GM12878 (cell line): Measurements from ENCODE around the gene CAV2. TPM values are rescaled to one million over a fixed set of nuclear protein-coding genes. Genes with fewer than 3 reads are reported as not detected.

Experiments
- ATAC-seq: fragments of 200-7000 bp; cut with Tn5 transposase; 3 replicates; pipeline ENCODE4 v1.9.1; 2020; ENCODE audit warnings: mild to moderate bottlenecking, moderate library complexity
- BruUV-seq: library from RNA; stranded (reverse); fragments of 400-500 nt; replicated peaks from 2 replicates; lab custom pipeline; 2021; lab: Mats Ljungman, UMichigan
- CTCF ChIA-PET: fragments of 300-600 bp; sonication (Branson Sonifier 250); formaldehyde crosslinking; extraction: SDS; loops from one replicate; lab custom pipeline; 2021; ENCODE audit warnings: inconsistent platforms; lab: Yijun Ruan, JAX
- POLR2A ChIA-PET: fragments of 350-600 bp; formaldehyde crosslinking; extraction: SDS; loops from one replicate; lab custom pipeline; 2021; ENCODE audit warnings: inconsistent platforms; lab: Charles Lee
- RAD21 ChIA-PET: fragments of 300-600 bp; sonication (Branson Sonifier 250); formaldehyde crosslinking; loops from one replicate; lab custom pipeline; 2023; ENCODE audit warnings: antibody characterized with exemption; ENCODE audit not compliant: unreplicated experiment; lab: Charles Lee
- SMC1A ChIA-PET: fragments of 300-600 bp; sonication (Branson Sonifier 250); formaldehyde crosslinking; loops from one replicate; lab custom pipeline; 2023; ENCODE audit not compliant: unreplicated experiment, uncharacterized antibody; lab: Charles Lee
- DNase-seq: peaks from one replicate; pipeline ENCODE4 v3.0.0-alpha.2; 2011; ENCODE audit warnings: low read depth, low spot score
- FAIRE-seq: peaks from 3 replicates; lab custom pipeline; 2011; peaks lifted over from hg19 to GRCh38; lab: Jason Lieb, UNC
- H2AFZ ChIP-seq: 2 replicates; pipeline ENCODE4 v1.6.0; 2011; ENCODE audit warnings: low read depth, low read length, control low read depth; ENCODE audit not compliant: control insufficient read depth
- H3K27ac ChIP-seq: 2 replicates; pipeline ENCODE4 v1.5.1; 2011; ENCODE audit warnings: control low read depth; ENCODE audit not compliant: control insufficient read depth, insufficient read depth
- H3K27me3 ChIP-seq, 2 experiments: replicated peaks in 1 of 2; 2 replicates each; pipeline versions ENCODE4 v1.6.0 to v1.6.1; 2011; ENCODE audit warnings: low read length in 1 of 2; ENCODE audit not compliant: control insufficient read depth in 2 of 2, insufficient read depth in 2 of 2
- H3K36me3 ChIP-seq, 2 experiments: 2 replicates each; pipeline ENCODE4 v1.5.1; 2011; ENCODE audit warnings: low read length in 1 of 2; ENCODE audit not compliant: control insufficient read depth in 2 of 2, insufficient read depth in 2 of 2
- H3K4me1 ChIP-seq: 2 replicates; pipeline ENCODE4 v1.6.1; 2011; ENCODE audit warnings: mild to moderate bottlenecking, low read length, moderate library complexity, mixed read lengths; ENCODE audit not compliant: control insufficient read depth, insufficient read depth
- H3K4me2 ChIP-seq: 2 replicates; pipeline ENCODE4 v1.6.0; 2011; ENCODE audit warnings: control low read depth; ENCODE audit not compliant: control insufficient read depth, insufficient read depth
- H3K4me3 ChIP-seq: fragments of 200-600 bp; sonication (generic); 2 replicates; pipeline ENCODE4 v1.5.1; 2016
- H3K79me2 ChIP-seq: 2 replicates; pipeline ENCODE4 v1.6.0; 2011; ENCODE audit warnings: low read length; ENCODE audit not compliant: control insufficient read depth, insufficient read depth
- H3K9ac ChIP-seq: 2 replicates; pipeline ENCODE4 v1.8.0; 2011; ENCODE audit warnings: low read length, control low read depth, mixed read lengths; ENCODE audit not compliant: control insufficient read depth, insufficient read depth
- H3K9me3 ChIP-seq: replicated peaks from 3 replicates; pipeline ENCODE4 v1.5.1; 2011; ENCODE audit warnings: mild to moderate bottlenecking, low read length; ENCODE audit not compliant: control insufficient read depth, insufficient read depth
- H4K20me1 ChIP-seq: 2 replicates; pipeline ENCODE4 v1.6.0; 2011; ENCODE audit not compliant: control insufficient read depth, insufficient read depth
- ATF2 ChIP-seq: IDR thresholded peaks from 2 replicates; pipeline ENCODE4 v1.6.1; 2012; ENCODE audit warnings: low read length, inconsistent platforms
- BACH1 ChIP-seq: fragments of 450-650 bp; IDR thresholded peaks from 2 replicates; pipeline ENCODE4 v1.6.1; 2017; ENCODE audit warnings: mild to moderate bottlenecking, borderline replicate concordance
- BRCA1 ChIP-seq: IDR thresholded peaks from 2 replicates; pipeline ENCODE4 v1.6.1; 2011; ENCODE audit warnings: low read depth, low read length, improper control_type of control experiment
- CTCF ChIP-seq, 3 experiments: IDR thresholded peaks in 2 of 3; conservative IDR thresholded peaks in 1 of 3; 2 replicates each; pipeline ENCODE4 v1.5.1; 2011; ENCODE audit warnings: low read depth in 3 of 3, low read length in 3 of 3, mild to moderate bottlenecking in 3 of 3, control low read depth in 2 of 3, moderate library complexity in 2 of 3, inconsistent platforms in 1 of 3, mixed read lengths in 1 of 3; ENCODE audit not compliant: control insufficient read depth in 2 of 3, insufficient read depth in 1 of 3; ENCODE audit errors: extremely low read depth in 1 of 3
- E4F1 ChIP-seq: fragments of 450-650 bp; IDR thresholded peaks from 2 replicates; pipeline ENCODE4 v1.6.1; 2018; ENCODE audit warnings: borderline replicate concordance, mild to moderate bottlenecking; ENCODE audit not compliant: partially characterized antibody
- LARP7 ChIP-seq: fragments of 450-650 bp; IDR thresholded peaks from 2 replicates; pipeline ENCODE4 v1.6.1; 2017; ENCODE audit warnings: mild to moderate bottlenecking
- MLLT1 ChIP-seq: fragments of 450-650 bp; IDR thresholded peaks from 2 replicates; pipeline ENCODE4 v1.6.1; 2016; ENCODE audit warnings: mild to moderate bottlenecking
- USF2 ChIP-seq: IDR thresholded peaks from 2 replicates; pipeline ENCODE4 v1.6.1; 2011; ENCODE audit warnings: low read depth, low read length, improper control_type of control experiment, borderline replicate concordance
- ZBED1 ChIP-seq: IDR thresholded peaks from 2 replicates; pipeline ENCODE4 v1.6.1; 2016; ENCODE audit warnings: borderline replicate concordance
- ZBTB11 ChIP-seq: fragments of 450-650 bp; formaldehyde crosslinking; IDR thresholded peaks from 2 replicates; pipeline ENCODE4 v1.5.0; 2022; ENCODE audit warnings: mild to moderate bottlenecking, missing genetic modification characterization
- ZNF384 ChIP-seq: IDR thresholded peaks from 2 replicates; pipeline ENCODE4 v1.6.1; 2012; ENCODE audit warnings: low read depth, mild to moderate bottlenecking, low read length, improper control_type of control experiment, borderline replicate concordance
- WGBS: methylation state at CpG from one replicate; pipeline ENCODE4 v1.1.6; 2016; ENCODE audit warnings: low lambda C conversion rate; ENCODE audit not compliant: insufficient replicate concordance, insufficient coverage; ENCODE audit errors: missing lambda C conversion rate; 5-methylcytosine and 5-hydroxymethylcytosine counted together
- in situ Hi-C: fragments of 300-500 bp; cut with MboI; formaldehyde crosslinking; loops from 9 replicates; pipeline ENCODE4 v1.14.3; 2018; ENCODE audit warnings: mixed read lengths
- intact Hi-C: fragments of 100-400 bp; cut with micrococcal nuclease; formaldehyde crosslinking; loops from one replicate; pipeline ENCODE4 v1.14.2; 2022; ENCODE audit not compliant: unreplicated experiment
- polyA plus RNA-seq, 11 experiments: library from polyadenylated mRNA; depleted of rRNA in 4 of 11; unstranded in 6 of 11; stranded (reverse) in 5 of 11; fragments of >200 nt; fragmentation: Nextera tagmentation in 4 of 11; fragmentation: Illumina TruSeq in 1 of 11; extraction: Ambion mirVana in 4 of 11; extraction: Trizol in 1 of 11; gene quantifications; 1 replicate in 1 of 11; 2 replicates in 10 of 11; pipeline versions ENCODE4 v1.2.1 to v1.2.3, GENCODE V29; 2011 to 2016; ENCODE audit warnings: inconsistent platforms in 2 of 11, missing spikeins in 2 of 11, low read depth in 1 of 11
- total RNA-seq, 4 experiments: library from RNA; depleted of rRNA in 3 of 4; stranded (reverse); fragments of >200 nt in 3 of 4; fragmentation: Illumina TruSeq in 1 of 4; extraction: Trizol in 1 of 4; gene quantifications; 2 replicates each; pipeline versions ENCODE4 v1.2.1 to v1.2.3, GENCODE V29; 2013 to 2021

The CAV2 gene
- total and polyA plus RNA-seq, 10 of the 15 experiments (the other 5 are each of a cell fraction or from before 2014, with no cell fraction given): 0.77 to 11.4 (median 2.5) TPM

GRCh38 chr7:116463956-116464355 is 35.6 kb upstream of the CAV2 start:
- in situ Hi-C loops: no loop called here
- no peaks in the 10 kb centered on the region for H4K20me1 ChIP-seq
- H3K36me3 ChIP-seq: no peaks in the 10 kb centered on the region
- ChIA-PET SMC1A (no interaction called here), CTCF (interaction anchor here (0.6 to 1.2 kb wide), 2 partner anchors 32 to 471 kb away, joined by 3 read pairs; no protein-coding TSS in a partner anchor), RAD21 (no interaction called here), POLR2A (no interaction called here)
- intact Hi-C loops: no loop called here
- H3K79me2 ChIP-seq: no peaks in the 10 kb centered on the region
- BruUV-seq: no TSS peak
- no peak overlapping the region for H3K27ac ChIP-seq
- no peak overlapping the region for H2AFZ ChIP-seq
- H3K4me1 ChIP-seq: no peaks in the 10 kb centered on the region
- no peak overlapping the region for H3K4me2 ChIP-seq
- DNase-seq (no peak), ATAC-seq (no peak), FAIRE-seq (no peak)
- WGBS: 16% methylated on average over 4 of the region's 4 CpGs
- no peak overlapping the region for H3K9ac ChIP-seq
- no peak overlapping the region for H3K4me3 ChIP-seq
- H3K9me3 ChIP-seq: no peaks in the 10 kb centered on the region; the same call in 2 of the 3 replicates
- no peaks in the 10 kb centered on the region for H3K27me3 ChIP-seq
- no peak for TF ChIP-seq USF2
- no peak for TF ChIP-seq MLLT1
- TF ChIP-seq CTCF (IDR thresholded peaks at IDR 0.05 in 2 of 3, conservative IDR thresholded peaks at IDR 0.05 in 1 of 3; ENCODE audit: control insufficient read depth in 2 of 3, extremely low read depth in 1 of 3, insufficient read depth in 1 of 3, low read depth in 3 of 3, low read length in 3 of 3): no peak
- TF ChIP-seq ZBED1: no peak
- no peak for TF ChIP-seq LARP7
- no peak for TF ChIP-seq E4F1
- no peak for TF ChIP-seq BRCA1
- no peak for TF ChIP-seq BACH1
- TF ChIP-seq ATF2: no peak
- no peak for TF ChIP-seq ZNF384
- TF ChIP-seq ZBTB11 (CRISPR knock-in tag): no peak
